ENCODE data around the gene F2RL2. TPM values are rescaled to one million over a fixed set of nuclear protein-coding genes. Genes with fewer than 3 reads are reported as not detected.

F2RL2 gene
- total RNA-seq, 1 donor from 2014 or later, result 0.48 TPM

- DNase-seq (ENCODE audit: low read depth), result no peak
Measured at GRCh38 chr5:76585783-76586217, 37.4 kb downstream of the F2RL2 start.

- peak; percentile 8 for DNase-seq (ENCODE audit: low read depth)
Measured at GRCh38 chr5:76583163-76584047, 39.8 kb downstream of the F2RL2 start.

- no peak for DNase-seq (ENCODE audit: low read depth)
Measured at GRCh38 chr5:76582230-76583162, 40.7 kb downstream of the F2RL2 start.

- DNase-seq (ENCODE audit: low read depth), result no peak
Measured at GRCh38 chr5:76580981-76581380, 42.2 kb downstream of the F2RL2 start.

- no peak for DNase-seq (ENCODE audit: low read depth)
Measured at GRCh38 chr5:76579166-76579937, 43.9 kb downstream of the F2RL2 start.

- no peak for DNase-seq (ENCODE audit: low read depth)
Measured at GRCh38 chr5:76576996-76577395, 46.2 kb downstream of the F2RL2 start.

GRCh38 chr5:76576450-76576849 lies 46.8 kb downstream of the F2RL2 start:
- DNase-seq (ENCODE audit: low read depth), result no peak

GRCh38 chr5:76571559-76571958 lies 51.6 kb downstream of the F2RL2 start:
- no peak for DNase-seq (ENCODE audit: low read depth)

GRCh38 chr5:76570153-76570552 lies 53.0 kb downstream of the F2RL2 start:
- no peak for DNase-seq (ENCODE audit: low read depth)

Other genes with a start within 250 kb of the F2RL2 start
- gene IQGAP2, start 220.1 kb downstream of the F2RL2 start, total RNA-seq, result 0.16 TPM in 1 of 2 replicates, not detected in the other
- 9.0 and 10.1 TPM in 2 replicates for gene F2R, start 92.7 kb upstream of the F2RL2 start, total RNA-seq
- gene F2RL1, start 195.6 kb upstream of the F2RL2 start, total RNA-seq, result not detected in 2 replicates
- not detected in 2 replicates for gene S100Z, start 226.6 kb upstream of the F2RL2 start, total RNA-seq